Ascending aorta (tissue), 2 donors: ENCODE results near the gene KSR2. TPM values are rescaled to one million over a fixed set of nuclear protein-coding genes. Genes with fewer than 3 reads are reported as not detected.
"Not testable (repeated sequence)": the region's sequence is repeated elsewhere in the genome, so short reads cannot be mapped to it uniquely, and the experiment has no call there.

Experiments
- DNase-seq, 2 donors: peaks; one replicate each; pipeline ENCODE4 v3.0.0-alpha.2; 2019; ENCODE audit warnings: low spot score in 2 of 2
- H3K27ac ChIP-seq, 2 donors: fragments of 200-600 bp; sonication (generic); one replicate each; pipeline ENCODE4 v1.5.1; 2016 to 2017; ENCODE audit warnings: mild to moderate bottlenecking in 1 of 2
- H3K27me3 ChIP-seq: fragments of 200-600 bp; sonication (generic); one replicate; pipeline ENCODE4 v1.5.1; 2017
- H3K36me3 ChIP-seq, 2 donors: fragments of 200-600 bp; sonication (generic); one replicate each; pipeline ENCODE4 v1.5.1; 2016
- H3K4me1 ChIP-seq, 2 donors: fragments of 200-600 bp; sonication (generic); one replicate each; pipeline ENCODE4 v1.5.1; 2016 to 2017; ENCODE audit warnings: mild to moderate bottlenecking in 1 of 2
- H3K4me3 ChIP-seq, 2 donors: fragments of 200-600 bp; sonication (generic); one replicate each; pipeline ENCODE4 v1.5.1; 2016 to 2017; ENCODE audit warnings: mild to moderate bottlenecking in 1 of 2
- H3K9me3 ChIP-seq, 2 donors: fragments of 200-600 bp; sonication (generic); one replicate each; pipeline ENCODE4 v1.5.1; 2016
- CTCF ChIP-seq, 3 experiments: fragments of 200-600 bp in 2 of 3; fragments of 450-650 bp in 1 of 3; sonication (generic) in 2 of 3; IDR thresholded peaks; one replicate each; pipeline ENCODE4 v1.5.1; 2016 to 2019; ENCODE audit warnings: antibody characterized with exemption in 3 of 3, mild to moderate bottlenecking in 1 of 3, moderate library complexity in 1 of 3
- intact Hi-C: fragments of 100-400 bp; cut with DNase I; formaldehyde crosslinking; loops from one replicate; pipeline ENCODE4 v1.15.1; 2023
- total RNA-seq: library from RNA; depleted of rRNA; stranded (reverse); fragments of >200 nt; gene quantifications from one replicate; pipeline ENCODE4 v1.1.0, GENCODE V29; 2016

Gene KSR2
- total RNA-seq, 1 donor from 2014 or later: 0.11 TPM

- Histone ChIP-seq H3K4me1 (no peaks in the 10 kb centered on the region), H3K4me3 (no peak overlapping the region)
- TF ChIP-seq CTCF (IDR thresholded peaks at IDR 0.05): no peak
Measured at GRCh38 chr12:117762143-117762542, 206.6 kb downstream of the KSR2 start.

DNA sequence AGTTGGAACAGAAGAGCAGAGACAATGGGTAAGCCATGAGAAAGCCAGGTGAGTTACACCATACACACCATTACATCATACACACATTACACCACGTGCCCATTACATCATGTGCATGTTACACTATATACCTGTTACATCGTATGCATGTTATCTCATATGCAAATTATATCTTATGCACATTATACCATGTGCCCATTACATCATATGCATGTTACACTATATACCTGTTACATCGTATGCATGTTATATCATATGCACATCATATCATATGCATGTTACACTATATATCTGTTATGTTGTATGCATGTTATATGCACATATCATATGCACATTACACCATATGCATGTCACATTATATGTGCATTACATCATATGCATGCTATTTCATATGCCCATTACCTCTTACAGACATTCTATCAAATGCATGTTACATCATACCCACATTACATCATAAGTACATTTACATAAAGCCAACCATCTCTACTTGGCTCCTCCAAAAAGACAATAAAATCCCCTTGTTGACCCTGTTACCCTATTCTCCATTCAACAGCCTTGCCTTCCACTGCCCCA is 207.2 kb downstream of the KSR2 start:
- no peak overlapping the region for H3K4me3 ChIP-seq
- no peaks in the 10 kb centered on the region for H3K27me3 ChIP-seq
- H3K27ac ChIP-seq: no peak overlapping the region
- TF ChIP-seq CTCF (IDR thresholded peaks at IDR 0.05): no peak
- no peak for DNase-seq
- no peaks in the 10 kb centered on the region for H3K36me3 ChIP-seq
- no peaks in the 10 kb centered on the region for H3K4me1 ChIP-seq
- intact Hi-C loops: no loop called here
- peaks cover 5 to 6% of the 10 kb centered on the region in 2 donors for H3K9me3 ChIP-seq

More at GRCh38 chr12:117762143-117762542, 206.6 kb downstream of the KSR2 start:
- DNase-seq: no peak
- no peaks in the 10 kb centered on the region for H3K36me3 ChIP-seq
- no peaks in the 10 kb centered on the region for H3K27me3 ChIP-seq
- H3K9me3 ChIP-seq: peaks cover 5 to 10% of the 10 kb centered on the region in 2 donors
- intact Hi-C loops: no loop called here
- no peak overlapping the region for H3K27ac ChIP-seq

- Histone ChIP-seq H3K36me3 (no peaks in the 10 kb centered on the region), H3K4me3 (no peak overlapping the region), H3K27ac (no peak overlapping the region), H3K9me3 (peaks cover 1 to 2% of the 10 kb centered on the region in 2 donors), H3K27me3 (no peaks in the 10 kb centered on the region), H3K4me1 (no peaks in the 10 kb centered on the region)
- intact Hi-C loops: no loop called here
- no peak for DNase-seq
- no peak for TF ChIP-seq CTCF (IDR thresholded peaks at IDR 0.05)
Measured at GRCh38 chr12:117760990-117761389, 207.8 kb downstream of the KSR2 start.

DNA sequence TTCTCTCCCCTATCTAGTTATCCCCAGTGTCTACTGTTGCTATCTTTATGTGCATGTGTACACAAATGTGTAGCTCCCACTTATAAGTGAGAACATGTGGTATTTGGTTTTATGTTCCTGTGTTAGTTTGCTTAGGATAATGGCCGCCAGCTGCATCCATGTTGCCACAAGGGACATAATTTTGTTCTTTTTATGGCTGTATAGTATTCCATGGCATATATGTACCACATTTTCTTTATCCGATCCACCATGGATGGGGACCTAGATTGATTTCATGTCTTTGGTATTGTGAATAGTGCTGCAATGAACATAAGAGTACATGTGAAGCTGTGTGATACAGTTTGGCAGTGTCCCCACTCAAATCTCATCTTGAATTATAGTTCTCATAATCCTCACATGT is 218.1 kb downstream of the KSR2 start:
- no peaks in the 10 kb centered on the region for H3K4me1 ChIP-seq
- H3K4me3 ChIP-seq: no peak overlapping the region
- no peaks in the 10 kb centered on the region for H3K27me3 ChIP-seq
- DNase-seq: no peak
- H3K9me3 ChIP-seq: peaks cover 0 to 4% of the 10 kb centered on the region in 2 donors
- H3K27ac ChIP-seq: no peak overlapping the region
- TF ChIP-seq CTCF (IDR thresholded peaks at IDR 0.05): no peak
- H3K36me3 ChIP-seq: no peaks in the 10 kb centered on the region
- intact Hi-C loops: no loop called here

GRCh38 chr12:117749431-117749830 is 219.4 kb downstream of the KSR2 start:
- DNase-seq: no peak
- H3K27me3 ChIP-seq: no peaks in the 10 kb centered on the region
- H3K4me1 ChIP-seq: no peaks in the 10 kb centered on the region
- no peaks in the 10 kb centered on the region for H3K36me3 ChIP-seq
- no peak overlapping the region for H3K4me3 ChIP-seq
- TF ChIP-seq CTCF (IDR thresholded peaks at IDR 0.05): no peak
- intact Hi-C loops: no loop called here
- H3K9me3 ChIP-seq: peaks cover 0 to 4% of the 10 kb centered on the region in 2 donors
- no peak overlapping the region for H3K27ac ChIP-seq

DNA sequence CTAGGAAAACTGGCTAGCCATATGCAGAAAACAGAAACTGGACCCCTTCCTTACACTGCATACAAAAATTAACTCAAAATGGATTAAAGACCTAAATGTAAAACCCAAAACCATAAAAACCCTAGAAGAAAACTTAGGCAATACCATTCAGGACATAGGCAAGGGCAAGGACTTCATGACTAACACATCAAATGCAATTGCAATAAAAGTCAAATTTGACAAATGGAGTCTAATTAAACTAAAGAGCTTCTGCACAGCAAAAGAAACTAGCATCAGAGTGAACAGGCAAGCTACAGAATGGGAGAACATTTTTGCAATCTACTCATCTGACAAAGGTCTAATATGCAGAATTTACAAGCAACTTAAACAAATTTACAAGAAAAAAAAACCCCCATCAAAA is 222.4 kb downstream of the KSR2 start:
- intact Hi-C loops, H3K4me3 ChIP-seq, H3K9me3 ChIP-seq, H3K4me1 ChIP-seq, DNase-seq, H3K36me3 ChIP-seq, H3K27ac ChIP-seq, H3K27me3 ChIP-seq: not testable (repeated sequence)
